ENCODE data around the gene RAB6A.
"Not testable (repeated sequence)": the region's sequence is repeated elsewhere in the genome, so short reads cannot be mapped to it uniquely, and the experiment has no call there.

The RAB6A gene

GRCh38 chr11:73716153-73717056 is 44.5 kb downstream of the RAB6A start:
- DNase-seq = no peak

GRCh38 chr11:73715541-73715940 is 45.3 kb downstream of the RAB6A start:
- no peak for DNase-seq

GRCh38 chr11:73710964-73711363 is 49.9 kb downstream of the RAB6A start:
- no peak for DNase-seq

- DNase-seq = no peak
Measured at GRCh38 chr11:73705053-73705452, 55.8 kb downstream of the RAB6A start.

GRCh38 chr11:73693899-73694525 is 66.9 kb downstream of the RAB6A start:
- no peak for DNase-seq

- no peak for DNase-seq
Measured at GRCh38 chr11:73680687-73681086, 80.2 kb downstream of the RAB6A start.

GRCh38 chr11:73676552-73676951 is 84.3 kb downstream of the RAB6A start:
- DNase-seq = not testable (repeated sequence)

- DNase-seq = no peak
Measured at GRCh38 chr11:73671701-73672100, 89.2 kb downstream of the RAB6A start.

- DNase-seq = no peak
Measured at GRCh38 chr11:73670808-73671207, 90.1 kb downstream of the RAB6A start.

- no peak for DNase-seq
Measured at GRCh38 chr11:73667891-73668290, 93.0 kb downstream of the RAB6A start.

- no peak for DNase-seq
Measured at GRCh38 chr11:73664877-73665276, 96.0 kb downstream of the RAB6A start.

- no peak for DNase-seq
Measured at GRCh38 chr11:73663604-73664495, 97.0 kb downstream of the RAB6A start.

- DNase-seq = no peak
Measured at GRCh38 chr11:73662445-73663157, 98.3 kb downstream of the RAB6A start.

GRCh38 chr11:73661035-73661628 is 99.7 kb downstream of the RAB6A start:
- DNase-seq = no peak

- no peak for DNase-seq
Measured at GRCh38 chr11:73660497-73661034, 100.3 kb downstream of the RAB6A start.

- DNase-seq = no peak
Measured at GRCh38 chr11:73659961-73660360, 100.9 kb downstream of the RAB6A start.

GRCh38 chr11:73656985-73657384 is 103.9 kb downstream of the RAB6A start:
- DNase-seq = no peak

- no peak for DNase-seq
Measured at GRCh38 chr11:73655686-73656085, 105.2 kb downstream of the RAB6A start.

GRCh38 chr11:73654482-73655021 is 106.3 kb downstream of the RAB6A start:
- DNase-seq = no peak

- no peak for DNase-seq
Measured at GRCh38 chr11:73653996-73654395, 106.9 kb downstream of the RAB6A start.

- no peak for DNase-seq
Measured at GRCh38 chr11:73652856-73653559, 107.9 kb downstream of the RAB6A start.

All from NCI-H2081 (cell line).